NCI-H345 treated with DMSO at 0.1 percent for 48 hours (cell line): ENCODE data around the gene MAST3.
A peak's percentile ranks its signal among the peaks of the same experiment; 100 is the strongest.

Source experiments
- DNase-seq: peaks from one replicate; lab custom pipeline; 2025; ENCODE audit not compliant: unreplicated experiment; lab: John Stamatoyannopoulos, UW

Gene MAST3

GRCh38 chr19:18097217-18097992, at the start of gene MAST3:
Gene MAST3, plus strand, starts transcription at chr19:18097778. Its CDS starts 15 bp downstream, at chr19:18097793.
- peak; percentile 15 for DNase-seq

GRCh38 chr19:18049385-18049784, 48.2 kb upstream of the MAST3 start:
- no peak for DNase-seq

- no peak for DNase-seq
Observed at GRCh38 chr19:18051887-18052286, 45.7 kb upstream of the MAST3 start.

GRCh38 chr19:18053576-18054219, 43.9 kb upstream of the MAST3 start:
- no peak for DNase-seq

- no peak for DNase-seq
Observed at GRCh38 chr19:18055967-18056366, 41.6 kb upstream of the MAST3 start.

GRCh38 chr19:18057557-18057956, 40.0 kb upstream of the MAST3 start:
- no peak for DNase-seq

- no peak for DNase-seq
Observed at GRCh38 chr19:18058208-18059009, 39.2 kb upstream of the MAST3 start.

GRCh38 chr19:18059297-18059696, 38.3 kb upstream of the MAST3 start:
- no peak for DNase-seq

GRCh38 chr19:18059902-18060301, 37.7 kb upstream of the MAST3 start:
- no peak for DNase-seq

- no peak for DNase-seq
Observed at GRCh38 chr19:18060472-18060871, 37.1 kb upstream of the MAST3 start.

GRCh38 chr19:18062028-18062427, 35.5 kb upstream of the MAST3 start:
- no peak for DNase-seq

- no peak for DNase-seq
Observed at GRCh38 chr19:18063463-18063862, 34.1 kb upstream of the MAST3 start.

GRCh38 chr19:18065173-18065495, 32.4 kb upstream of the MAST3 start:
- DNase-seq: no peak

GRCh38 chr19:18068395-18068794, 29.2 kb upstream of the MAST3 start:
- DNase-seq: no peak

GRCh38 chr19:18069383-18069782, 28.2 kb upstream of the MAST3 start:
- DNase-seq: no peak

GRCh38 chr19:18070181-18070580, 27.4 kb upstream of the MAST3 start:
- DNase-seq: no peak

GRCh38 chr19:18072335-18072734, 25.2 kb upstream of the MAST3 start:
- no peak for DNase-seq

- no peak for DNase-seq
Observed at GRCh38 chr19:18073197-18073596, 24.4 kb upstream of the MAST3 start.

GRCh38 chr19:18074192-18074591, 23.4 kb upstream of the MAST3 start:
- DNase-seq: no peak

- DNase-seq: no peak
Observed at GRCh38 chr19:18083929-18084684, 13.5 kb upstream of the MAST3 start.
